SIG-M5 (cell line): ENCODE results near the gene NOP14.
"Not testable (repeated sequence)": the region's sequence is repeated elsewhere in the genome, so short reads cannot be mapped to it uniquely, and the experiment has no call there.

Source experiments
- DNase-seq: peaks from one replicate; lab custom pipeline; 2025; lab: John Stamatoyannopoulos, UW

The NOP14 gene

DNA sequence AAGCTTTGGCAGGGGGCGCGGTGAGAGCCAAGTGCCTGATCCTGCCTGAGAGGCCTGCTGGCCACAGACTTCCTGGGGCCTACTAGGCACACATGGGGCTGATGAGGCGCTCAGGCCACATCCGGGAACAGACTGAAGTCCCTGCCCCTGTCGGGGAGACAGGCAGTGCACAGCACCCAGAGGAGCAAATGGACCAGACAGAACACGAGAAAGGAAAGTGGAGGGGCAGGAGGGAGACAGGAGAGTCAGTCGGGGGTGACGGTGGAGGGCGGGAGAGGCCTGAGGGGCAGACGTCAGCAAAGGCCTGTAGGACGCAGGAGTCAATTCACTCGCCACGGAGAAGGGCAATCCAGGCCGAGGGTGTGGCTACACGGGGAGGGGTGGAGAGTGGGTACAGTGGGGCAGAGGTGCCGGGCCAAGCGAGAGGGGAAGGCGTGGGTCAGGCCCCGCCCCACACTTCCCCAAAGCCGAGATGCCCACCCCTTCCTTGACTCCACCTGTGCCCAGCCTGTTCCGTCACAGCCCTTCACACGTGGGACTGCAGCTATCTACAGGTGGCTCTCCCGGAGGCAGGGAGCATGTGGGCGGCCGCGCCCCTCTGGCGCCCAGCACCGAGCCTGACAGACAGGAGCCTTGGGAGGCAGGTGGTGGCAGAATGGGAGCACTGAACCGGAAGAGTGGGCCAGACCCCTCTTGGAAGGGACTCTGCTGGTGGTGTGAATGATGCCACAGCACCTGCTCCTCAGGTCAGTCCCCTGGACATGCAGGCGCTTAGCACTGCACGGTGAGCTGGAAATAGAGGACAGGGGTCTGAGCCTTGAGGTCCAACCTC lies 20.5 kb downstream of the NOP14 start:
- no peak for DNase-seq

DNA sequence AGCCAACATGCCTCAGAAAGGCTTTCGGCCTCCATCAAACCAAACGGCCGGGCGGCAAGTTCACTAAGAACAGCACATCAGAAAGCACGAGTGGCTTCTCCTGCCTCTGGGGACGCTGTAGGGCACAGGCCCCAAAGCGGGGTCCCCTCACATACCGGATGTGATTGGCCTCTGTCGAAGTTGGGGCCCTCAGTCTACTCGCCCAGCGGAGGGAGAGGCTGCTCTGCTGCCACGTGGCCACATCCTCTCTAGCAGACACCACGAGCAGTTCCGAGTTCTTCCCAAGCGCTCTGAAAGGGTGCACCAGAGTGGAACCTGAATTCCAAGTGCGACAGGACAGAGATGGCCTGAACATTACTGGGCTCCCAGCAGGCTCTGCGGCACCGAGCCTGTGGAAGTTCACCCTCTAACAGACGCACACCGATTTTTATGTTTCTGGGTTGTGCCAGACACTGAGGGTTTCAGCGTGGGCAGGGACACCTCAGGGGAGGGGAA lies 21.1 kb downstream of the NOP14 start:
- no peak for DNase-seq

DNA sequence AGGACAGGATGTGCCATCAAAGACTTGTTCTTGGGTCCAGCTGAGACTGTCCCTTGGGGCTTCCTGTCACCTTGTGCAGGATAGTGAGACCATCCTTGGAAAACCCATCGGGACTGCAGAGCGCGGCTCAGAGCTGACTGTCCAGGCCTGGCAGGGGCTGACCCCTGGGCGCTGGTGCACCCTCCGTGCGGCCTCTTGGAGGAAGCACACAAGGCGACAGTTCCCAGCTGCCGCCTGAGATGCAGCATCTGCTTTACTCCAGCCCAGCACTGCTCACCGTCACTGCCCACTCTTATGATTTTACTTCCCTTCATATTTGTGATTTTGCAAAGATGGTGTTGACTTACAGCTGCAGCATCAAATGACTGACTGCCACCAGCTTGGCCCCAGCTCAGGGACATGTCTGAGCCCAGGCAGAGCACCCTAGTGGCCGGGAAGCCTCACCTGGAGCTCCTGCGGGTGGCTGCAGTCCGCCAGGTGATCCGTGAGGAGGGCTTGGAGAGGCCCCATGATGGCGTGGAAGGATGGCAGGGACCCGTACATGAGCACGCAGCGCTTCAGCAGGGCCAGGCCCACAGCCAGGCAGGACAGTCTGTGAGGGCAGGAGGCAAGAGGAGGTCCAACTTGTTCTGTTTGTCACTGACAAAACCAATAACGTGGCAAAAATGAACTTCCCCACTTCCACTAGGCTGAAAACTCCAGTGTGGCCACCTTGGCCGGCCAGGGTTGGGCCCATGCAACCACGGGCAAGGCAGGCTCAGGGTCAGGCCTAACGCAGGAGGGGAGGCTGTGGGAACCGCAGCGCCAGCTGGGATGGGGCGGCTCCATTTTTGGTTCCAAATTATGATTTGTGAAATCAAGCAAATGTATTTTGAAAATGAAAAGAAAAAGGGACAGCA lies 21.8 kb downstream of the NOP14 start:
- no peak for DNase-seq

DNA sequence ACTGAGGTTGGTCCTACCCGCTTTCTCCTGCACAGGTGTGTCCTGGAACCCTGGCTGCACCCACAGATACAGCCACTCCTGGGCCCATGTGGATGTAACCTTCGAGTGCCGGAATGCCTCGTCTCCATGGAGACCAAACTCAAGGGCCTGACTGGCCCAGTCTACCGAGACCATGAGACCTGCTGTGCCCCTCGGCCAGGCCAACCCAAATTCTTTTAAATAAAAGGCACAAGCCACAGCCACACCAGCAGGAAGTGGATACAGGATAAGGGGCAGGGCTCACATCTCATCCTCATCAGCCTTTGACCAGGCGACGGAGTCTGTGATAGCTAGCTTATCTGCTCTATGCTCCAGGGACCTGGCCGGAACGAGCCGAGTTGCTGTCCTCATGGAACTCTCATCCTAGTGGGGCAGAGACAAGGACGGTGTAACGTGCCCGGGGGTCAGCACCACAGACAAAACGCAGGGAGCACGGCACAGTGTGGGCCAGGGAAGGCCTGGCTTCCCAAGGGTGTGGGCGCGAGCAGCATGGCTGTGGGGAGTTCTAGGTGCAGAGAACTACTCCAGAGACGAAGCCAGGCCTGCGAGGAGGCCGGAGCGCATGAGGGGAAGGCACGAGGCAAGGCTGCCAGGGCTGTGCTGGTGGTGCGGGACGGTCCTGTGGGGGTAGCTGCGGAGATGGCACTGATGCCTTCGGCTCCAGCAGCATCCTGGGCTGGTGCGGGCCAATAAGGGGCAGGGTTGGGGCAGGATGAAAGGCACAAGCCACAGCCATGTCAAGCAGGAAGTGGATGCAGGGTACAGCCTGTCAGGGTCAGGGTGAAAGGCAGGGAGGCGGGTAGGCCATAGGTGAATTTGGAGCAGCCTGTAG lies 22.7 kb downstream of the NOP14 start:
- DNase-seq: no peak

DNA sequence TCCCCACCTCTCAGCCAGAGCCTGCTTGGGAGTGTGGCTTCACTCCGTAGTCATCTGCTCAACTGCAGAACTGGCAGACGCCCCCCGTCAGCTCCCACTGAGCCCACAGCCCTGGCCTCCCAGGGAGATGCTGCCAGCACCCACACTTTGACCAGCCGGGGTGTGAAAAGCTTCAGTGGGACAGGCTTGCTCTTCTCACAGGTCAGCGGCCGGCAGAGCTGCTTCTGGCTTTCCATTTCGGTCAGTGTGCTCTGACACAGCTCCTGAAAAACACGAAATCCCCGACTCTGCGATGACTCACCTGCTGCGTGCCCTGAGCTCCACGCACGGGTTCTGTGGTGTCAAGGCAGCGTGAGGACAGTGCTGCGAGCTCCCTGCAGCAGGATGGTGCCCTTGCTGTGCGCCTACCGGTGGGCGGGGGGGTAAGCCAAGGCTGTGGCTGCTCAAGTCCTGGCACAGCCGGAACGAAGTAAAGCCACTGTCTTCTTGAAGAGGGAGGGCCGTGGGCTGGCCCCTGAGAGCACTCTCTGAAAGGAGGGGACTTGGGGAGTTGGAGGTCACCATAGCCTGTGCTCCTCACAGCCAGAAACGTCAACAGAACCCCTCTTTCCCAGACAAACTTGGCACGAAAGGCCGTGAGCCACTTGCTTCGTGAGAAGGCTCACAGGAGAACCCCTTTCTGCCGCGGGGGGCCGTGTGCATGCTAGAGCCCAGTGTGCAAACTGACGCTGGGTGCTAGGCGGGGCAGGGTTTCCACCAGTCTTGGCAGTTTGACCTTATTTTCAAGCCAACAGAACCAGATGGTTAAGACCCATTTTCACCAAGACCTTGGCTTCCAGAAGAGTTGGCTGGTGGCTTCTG lies 23.6 kb downstream of the NOP14 start:
- no peak for DNase-seq

DNA sequence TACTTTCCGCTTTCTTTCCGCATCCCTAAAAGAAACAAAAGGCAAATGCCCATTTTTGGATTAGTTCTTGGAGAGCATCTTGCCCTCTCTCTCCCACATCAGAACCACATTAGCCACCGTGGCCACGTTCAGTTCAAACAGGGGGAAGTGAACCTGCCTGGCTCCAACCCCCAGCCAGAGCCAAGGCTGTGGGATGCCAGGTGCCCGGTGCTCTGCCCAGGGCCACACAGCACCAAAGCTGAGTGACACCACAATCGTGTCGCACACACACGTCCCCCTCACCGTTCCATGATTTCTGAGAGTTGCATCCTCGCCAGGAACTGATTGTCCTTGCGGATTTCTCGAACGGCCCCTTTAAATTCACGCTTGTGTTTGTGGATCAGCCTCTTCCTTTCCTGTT lies 24.3 kb downstream of the NOP14 start:
- no peak for DNase-seq

DNA sequence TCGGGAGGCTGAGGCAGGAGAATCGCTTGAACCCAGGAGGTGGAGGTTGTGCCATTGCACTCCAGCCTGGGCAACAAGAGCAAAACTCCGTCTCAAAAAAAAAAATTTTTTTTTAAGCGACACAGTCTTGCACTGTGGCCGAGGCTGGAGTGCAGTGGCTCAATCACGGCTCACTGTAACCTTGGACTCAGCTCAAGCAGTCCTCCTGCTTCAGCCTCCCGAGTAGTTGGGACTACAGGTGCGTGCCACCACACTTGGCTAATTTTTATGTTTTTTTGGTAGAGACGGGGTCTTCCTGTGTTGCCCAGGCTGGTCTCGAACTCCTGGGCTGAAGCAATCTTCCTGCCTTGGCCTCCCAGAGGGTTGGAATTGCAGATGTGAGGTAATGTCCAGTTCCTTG lies 24.8 kb downstream of the NOP14 start:
- not testable (repeated sequence) for DNase-seq

DNA sequence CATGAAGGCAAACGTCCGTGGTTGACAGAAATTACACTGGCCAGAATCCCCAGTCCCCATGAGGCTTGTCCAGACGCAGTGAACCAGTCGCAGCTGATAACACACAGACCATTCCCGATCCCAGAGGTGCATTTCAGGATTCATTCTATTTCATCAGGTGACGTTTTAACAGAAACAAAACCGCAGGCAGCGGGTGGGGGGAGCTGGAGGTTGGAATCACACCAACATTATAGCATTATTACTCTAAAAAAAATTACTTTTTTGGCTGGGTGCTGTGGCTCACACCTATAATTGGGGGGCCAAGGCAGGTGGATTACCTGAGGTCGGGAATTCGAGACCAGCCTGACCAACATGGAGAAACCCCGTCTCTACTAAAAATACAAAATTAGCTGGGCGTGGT lies 25.2 kb downstream of the NOP14 start:
- DNase-seq: no peak

DNA sequence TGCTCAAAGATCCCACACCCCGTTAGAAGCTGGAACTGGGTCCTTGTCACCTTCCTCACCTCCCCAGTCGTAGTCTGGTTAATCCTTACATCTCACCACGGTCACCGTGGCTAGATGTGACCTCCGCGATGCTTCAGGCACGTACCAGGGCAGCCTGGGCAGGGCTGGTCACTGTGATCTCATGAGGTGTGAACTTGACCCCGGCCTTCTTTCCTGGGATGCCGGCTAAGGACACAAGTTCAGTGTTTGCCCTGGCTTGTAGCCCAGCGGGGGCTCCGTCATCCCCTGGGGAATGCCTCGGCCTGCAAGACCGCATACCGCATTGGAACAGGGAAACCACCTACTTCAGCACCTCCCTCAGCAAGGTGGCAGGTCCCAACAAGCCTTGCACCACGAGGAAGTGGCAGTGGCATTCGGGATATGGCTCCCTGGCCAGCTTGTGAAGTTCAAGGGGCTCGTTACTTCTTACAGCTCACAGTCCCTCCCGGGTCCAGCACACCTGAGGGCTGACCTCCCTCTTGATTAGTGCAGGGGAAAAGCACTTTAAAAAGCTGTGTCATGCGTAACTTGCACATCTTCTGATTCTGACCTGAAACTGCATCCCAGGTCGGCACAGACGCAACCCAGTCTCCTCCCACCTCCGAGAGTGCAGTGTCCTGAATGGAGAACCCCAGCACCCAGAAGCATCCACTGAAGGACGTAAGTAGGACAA lies 25.9 kb downstream of the NOP14 start:
- no peak for DNase-seq

DNA sequence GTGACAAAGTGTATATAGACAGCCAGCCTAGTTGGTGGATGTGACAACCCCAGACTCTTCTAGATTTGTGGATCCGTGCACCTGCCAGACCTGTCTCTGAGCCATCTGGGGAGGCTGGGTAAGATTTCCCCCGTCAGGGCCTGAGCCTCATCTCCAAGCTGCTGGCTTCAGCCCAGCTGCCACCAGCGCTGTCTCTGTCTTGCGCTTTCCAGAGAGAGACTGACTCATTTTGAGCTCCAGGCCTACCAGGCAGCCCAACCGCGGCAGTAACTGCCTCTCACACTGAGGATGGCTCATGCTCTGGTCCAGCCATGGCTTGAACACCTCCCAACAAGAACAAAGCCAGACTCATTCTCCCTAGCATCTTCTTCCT lies 26.4 kb downstream of the NOP14 start:
- DNase-seq: no peak

DNA sequence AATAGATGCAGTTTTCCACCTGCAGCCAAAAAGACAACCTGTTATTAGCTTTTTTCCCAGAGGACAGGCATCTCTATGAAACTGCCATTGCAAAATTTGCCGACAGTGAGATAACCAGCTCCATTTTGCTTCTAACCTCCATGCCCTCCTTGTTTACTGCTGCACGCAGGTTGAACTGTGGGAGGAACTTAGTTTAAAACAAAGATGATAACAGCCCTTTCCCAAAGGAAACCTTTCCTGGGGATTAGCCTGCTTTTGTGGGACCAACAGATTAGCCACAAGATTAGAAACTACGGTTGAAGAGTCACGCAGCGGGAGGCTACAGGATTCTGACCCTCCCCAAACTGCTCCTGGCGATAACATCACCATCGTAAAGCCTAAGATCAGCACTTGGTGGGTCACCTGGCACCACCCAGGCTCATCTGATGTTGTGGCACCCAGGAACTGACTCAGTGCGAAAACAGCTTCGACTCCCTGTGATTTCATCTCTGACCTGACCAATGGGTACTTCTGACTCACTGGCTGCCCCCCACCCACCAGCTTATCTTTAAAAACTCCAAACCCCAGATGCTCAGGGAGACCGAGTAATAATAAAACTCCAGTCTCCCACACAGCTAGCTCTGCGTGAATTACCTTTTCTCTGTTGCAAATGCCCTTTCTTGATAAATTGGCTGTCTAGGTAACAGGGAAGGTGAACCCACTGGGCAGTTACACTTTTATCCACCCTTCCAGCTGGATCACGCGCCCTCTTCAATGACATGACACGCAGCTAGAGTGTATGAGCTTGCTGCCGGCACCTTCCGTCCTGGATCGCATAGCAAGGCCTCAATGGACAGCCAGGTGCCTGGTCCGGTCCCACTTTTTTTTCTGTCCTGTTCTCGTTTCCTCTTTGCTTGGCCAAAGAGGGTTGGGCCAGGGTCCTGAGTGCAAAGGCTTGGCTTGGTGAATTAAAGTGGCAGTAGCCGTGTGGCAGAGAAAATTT lies 27.2 kb downstream of the NOP14 start:
- no peak for DNase-seq

DNA sequence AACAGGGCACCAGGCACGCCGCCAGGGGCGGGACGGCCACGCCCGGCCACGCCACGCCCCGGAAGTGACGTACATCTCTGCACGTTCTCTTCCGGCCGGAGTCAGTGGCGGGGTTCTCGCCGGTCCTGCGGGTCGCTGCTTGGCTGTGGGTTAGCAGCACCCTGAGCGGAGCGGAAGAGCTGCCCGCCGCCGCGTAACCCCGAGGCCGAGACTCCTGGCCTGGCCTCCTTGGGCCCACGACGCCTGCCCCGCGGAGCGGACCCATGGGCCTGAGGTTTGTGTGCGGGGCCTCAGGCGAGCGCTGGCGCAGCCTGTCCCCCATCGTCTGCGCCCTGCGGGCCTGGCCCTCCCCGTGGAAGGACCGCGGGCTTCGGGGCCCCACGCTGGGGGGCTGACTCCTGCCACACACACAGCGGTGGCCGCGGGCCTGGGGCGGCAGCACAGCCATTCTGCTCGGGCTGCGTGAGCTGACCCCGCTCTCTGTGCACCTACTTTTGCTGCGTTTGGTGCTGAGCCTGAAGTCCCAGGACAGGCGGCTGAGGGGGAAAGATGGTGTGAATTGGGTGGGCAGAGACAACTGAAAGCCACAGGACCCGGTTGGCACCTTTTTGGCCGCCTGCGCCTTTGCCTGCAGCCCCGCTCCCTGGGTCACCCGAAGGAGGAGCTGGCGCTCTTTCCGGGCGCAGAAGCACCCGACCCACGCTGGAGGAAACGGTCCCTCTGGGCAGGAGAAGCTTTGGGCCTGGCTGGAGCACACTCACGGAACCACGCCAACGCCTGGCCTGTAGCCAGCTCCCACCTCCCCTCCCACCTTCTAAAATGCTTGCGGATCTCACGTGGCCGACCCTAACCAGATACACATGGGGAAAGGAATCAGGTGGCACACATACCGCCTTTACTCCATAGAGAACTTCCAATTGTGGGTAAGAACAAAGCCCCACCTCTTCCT lies 28.1 kb downstream of the NOP14 start:
- peak; percentile 59 for DNase-seq

DNA sequence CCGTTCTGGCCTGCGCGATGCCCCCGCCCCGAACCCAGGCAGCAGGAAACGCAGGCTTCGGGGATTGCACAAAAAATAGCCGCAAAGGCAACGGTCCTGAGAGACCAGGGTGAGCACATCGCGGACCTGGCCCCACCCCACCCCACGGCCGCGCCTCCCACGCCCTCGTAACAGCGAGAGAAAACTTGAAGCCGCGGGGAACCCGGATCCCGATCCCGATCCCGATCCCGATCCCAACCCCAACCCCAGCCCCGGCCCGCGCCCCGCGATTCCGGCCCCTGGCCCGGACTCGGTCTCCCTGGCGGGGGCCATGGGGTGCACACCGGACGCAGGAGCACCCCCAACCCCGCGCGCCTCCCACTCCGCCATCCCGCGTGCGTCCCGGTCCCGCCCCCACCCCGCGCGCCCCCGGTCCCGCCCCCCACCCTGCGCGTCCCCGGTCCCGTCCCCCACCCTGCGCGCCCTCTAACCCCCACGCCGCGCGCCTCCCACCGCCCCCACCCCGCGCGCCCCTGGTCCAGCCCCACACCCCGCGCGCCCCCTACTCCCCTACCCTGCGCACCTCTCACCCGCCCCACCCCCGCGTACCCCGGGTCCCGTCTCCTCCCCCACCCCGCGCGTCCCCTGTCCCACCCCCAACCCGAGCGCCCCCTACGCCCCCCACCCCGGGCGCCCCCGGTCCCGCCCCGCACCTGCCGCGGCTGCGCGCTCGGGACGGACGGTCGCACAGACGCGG lies 29.0 kb downstream of the NOP14 start:
- DNase-seq: peak; percentile 2

DNA sequence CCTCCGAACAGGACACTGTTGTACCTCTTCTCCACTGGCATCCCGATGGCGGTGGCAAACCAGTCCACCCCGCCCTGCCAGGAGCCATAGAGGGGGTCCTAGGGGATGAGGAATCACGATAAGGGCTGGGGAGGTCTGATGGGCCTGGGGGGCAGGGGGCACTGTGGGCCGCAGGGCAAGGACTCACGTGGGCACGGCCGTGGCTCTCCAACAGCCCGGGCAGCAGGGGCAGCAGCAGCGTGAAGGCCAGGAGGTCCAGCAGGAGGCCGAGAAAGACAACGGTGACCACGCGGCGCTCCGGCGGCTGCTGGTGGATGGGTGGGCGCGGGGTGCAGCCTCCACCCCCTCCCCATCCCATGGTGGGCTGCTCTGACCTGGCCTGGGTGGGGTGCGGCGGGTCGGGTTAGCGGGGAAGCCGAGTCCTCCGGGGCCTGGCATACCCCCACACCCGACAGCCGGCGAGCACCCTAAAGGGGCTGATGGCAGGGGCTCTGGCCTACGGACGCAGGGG lies 29.6 kb downstream of the NOP14 start:
- DNase-seq: no peak

DNA sequence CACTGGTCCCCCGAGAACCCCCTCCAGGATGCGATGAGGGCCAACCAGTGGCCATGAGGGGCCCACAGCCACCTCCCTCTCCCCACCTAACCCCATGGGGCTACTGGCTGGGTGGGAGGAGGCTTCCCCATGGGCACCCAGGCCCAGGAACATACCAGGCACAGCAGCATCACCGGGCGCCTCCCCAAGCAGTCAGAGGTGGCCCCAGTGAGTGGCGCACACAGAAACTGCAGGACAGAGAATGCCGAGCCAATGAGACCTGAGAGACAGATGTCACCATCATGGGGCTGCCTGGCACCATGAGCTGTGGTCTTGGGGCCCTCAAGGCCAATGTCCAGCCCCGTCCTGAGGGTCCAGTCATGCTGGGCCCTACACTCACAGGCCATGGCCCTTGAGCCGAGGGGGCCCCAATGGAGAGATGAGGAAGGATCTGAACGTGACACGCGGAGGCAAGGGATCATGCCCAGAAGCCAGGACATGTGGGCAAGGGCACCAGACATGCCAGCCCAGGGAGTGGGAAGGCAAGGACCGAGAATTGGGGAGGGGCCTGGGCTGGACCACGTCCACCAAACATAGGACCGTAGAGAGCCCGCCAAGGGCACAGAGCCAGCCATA lies 30.1 kb downstream of the NOP14 start:
- no peak for DNase-seq

DNA sequence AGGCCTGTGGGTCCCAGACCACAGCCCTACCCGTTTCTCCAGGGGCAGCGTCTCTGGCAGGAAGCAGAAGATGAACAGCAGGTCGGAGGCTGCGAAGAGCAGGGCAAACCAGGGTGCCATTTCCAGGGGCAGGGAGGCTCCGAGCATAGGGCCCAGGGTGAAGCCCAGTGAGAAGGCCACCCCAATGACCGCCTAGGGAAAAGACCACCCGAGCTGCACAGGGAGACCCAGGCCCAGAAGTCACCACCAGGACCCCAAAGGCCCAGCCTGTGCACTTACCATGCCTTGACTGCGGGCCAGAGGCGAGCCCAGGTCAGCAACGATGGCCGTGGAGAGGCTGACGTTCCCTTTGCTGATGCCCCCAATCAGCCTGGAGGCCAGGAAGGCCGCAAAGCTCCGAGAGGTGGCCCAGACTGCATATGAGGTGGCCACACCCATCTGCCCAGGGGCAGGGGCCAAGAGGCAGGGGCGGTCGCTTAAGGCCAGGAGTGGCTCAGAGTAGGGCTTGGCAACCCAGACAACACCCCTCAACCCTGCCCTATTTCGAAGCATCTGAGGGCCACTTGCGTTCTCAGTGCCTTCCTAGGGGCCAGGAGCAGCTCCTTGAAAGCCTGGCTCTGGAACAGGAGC lies 30.8 kb downstream of the NOP14 start:
- DNase-seq: no peak
